Measurements from ENCODE around the gene DTHD1.

DTHD1 gene

GRCh38 chr4:36330796-36331195, 49.4 kb downstream of the DTHD1 start:
- TF ChIP-seq POLR2AphosphoS5 (IDR thresholded peaks at IDR 0.05; ENCODE audit: low read depth, low read length) (no peak), SIN3A (IDR thresholded peaks at IDR 0.05; ENCODE audit: borderline replicate concordance, insufficient read depth, low read length) (no peak), TAF1 (IDR thresholded peaks at IDR 0.05; ENCODE audit: borderline replicate concordance, insufficient read depth, low read length) (no peak), FOXP2 (optimal IDR thresholded peaks at IDR 0.05; ENCODE audit: borderline replicate concordance, extremely low read depth, extremely low read length, insufficient read depth) (no peak), REST (IDR thresholded peaks at IDR 0.05; ENCODE audit: insufficient read depth in 1 of 2, low read depth in 2 of 2, low read length in 2 of 2) (no peak)

GRCh38 chr4:36332023-36332781, 50.8 kb downstream of the DTHD1 start:
- TF ChIP-seq TAF1 (IDR thresholded peaks at IDR 0.05; ENCODE audit: borderline replicate concordance, insufficient read depth, low read length) (no peak), FOXP2 (optimal IDR thresholded peaks at IDR 0.05; ENCODE audit: borderline replicate concordance, extremely low read depth, extremely low read length, insufficient read depth) (no peak), POLR2AphosphoS5 (IDR thresholded peaks at IDR 0.05; ENCODE audit: low read depth, low read length) (no peak), REST (IDR thresholded peaks at IDR 0.05; ENCODE audit: insufficient read depth in 1 of 2, low read depth in 2 of 2, low read length in 2 of 2) (no peak), SIN3A (IDR thresholded peaks at IDR 0.05; ENCODE audit: borderline replicate concordance, insufficient read depth, low read length) (no peak)

DNA sequence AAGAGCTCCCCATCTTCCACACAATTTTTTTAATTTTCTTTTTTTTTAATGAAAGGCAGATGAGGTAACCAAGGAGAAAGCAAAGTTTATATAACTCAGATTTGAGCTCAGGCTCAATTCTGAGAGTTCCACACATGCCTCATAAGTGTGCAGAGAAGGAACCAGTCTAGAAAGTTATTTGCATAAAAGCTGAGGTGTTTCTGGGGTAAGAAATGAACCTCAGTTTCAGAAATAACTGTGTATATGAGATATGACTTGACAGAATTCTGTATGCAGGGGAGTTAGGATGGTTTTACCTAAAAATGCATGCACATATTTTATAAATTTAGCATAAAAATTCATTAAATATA, 51.3 kb downstream of the DTHD1 start:
- TF ChIP-seq POLR2AphosphoS5 (IDR thresholded peaks at IDR 0.05; ENCODE audit: low read depth, low read length) (no peak), SIN3A (IDR thresholded peaks at IDR 0.05; ENCODE audit: borderline replicate concordance, insufficient read depth, low read length) (no peak), FOXP2 (optimal IDR thresholded peaks at IDR 0.05; ENCODE audit: borderline replicate concordance, extremely low read depth, extremely low read length, insufficient read depth) (no peak), REST (IDR thresholded peaks at IDR 0.05; ENCODE audit: insufficient read depth in 1 of 2, low read depth in 2 of 2, low read length in 2 of 2) (no peak), TAF1 (IDR thresholded peaks at IDR 0.05; ENCODE audit: borderline replicate concordance, insufficient read depth, low read length) (no peak)

DNA sequence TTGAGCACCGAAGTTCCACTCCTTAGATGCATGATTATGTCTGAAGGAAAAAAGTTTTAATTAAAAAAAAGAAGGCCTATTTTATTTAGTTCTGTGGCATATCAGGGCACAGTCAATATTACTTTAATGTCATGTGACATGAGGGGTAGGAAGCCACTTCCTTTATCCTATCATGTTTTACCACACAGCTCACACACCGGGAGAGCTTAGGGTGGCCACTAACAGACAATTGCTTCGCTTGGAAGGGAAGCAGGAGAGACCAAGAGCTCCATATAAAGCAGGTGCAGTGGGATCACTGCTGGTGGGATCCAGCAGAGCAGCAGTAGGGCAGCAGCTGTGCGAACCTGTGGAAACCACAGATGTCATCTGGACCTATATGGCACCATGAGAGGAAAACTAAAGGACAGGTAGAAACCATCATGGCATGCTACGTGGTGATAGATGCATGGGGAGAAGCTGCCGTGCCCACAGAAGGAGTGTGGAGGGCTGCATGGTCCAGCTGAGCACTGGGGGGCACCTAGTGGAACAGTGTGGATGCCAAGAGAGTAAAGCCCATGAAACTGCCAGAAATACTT, 52.0 kb downstream of the DTHD1 start:
- TF ChIP-seq TAF1 (IDR thresholded peaks at IDR 0.05; ENCODE audit: borderline replicate concordance, insufficient read depth, low read length) (no peak), POLR2AphosphoS5 (IDR thresholded peaks at IDR 0.05; ENCODE audit: low read depth, low read length) (no peak), FOXP2 (optimal IDR thresholded peaks at IDR 0.05; ENCODE audit: borderline replicate concordance, extremely low read depth, extremely low read length, insufficient read depth) (no peak), REST (IDR thresholded peaks at IDR 0.05; ENCODE audit: insufficient read depth in 1 of 2, low read depth in 2 of 2, low read length in 2 of 2) (no peak), SIN3A (IDR thresholded peaks at IDR 0.05; ENCODE audit: borderline replicate concordance, insufficient read depth, low read length) (no peak)

Measured in PFSK-1 (cell line).